Stomach (tissue), 4 donors: ENCODE results near the gene LTB4R.

ENCODE experiments used
- POLR2A ChIP-seq, 4 donors: fragments of 450-650 bp; IDR thresholded peaks; one replicate each; pipeline ENCODE4 v1.6.1; 2016; ENCODE audit warnings: antibody characterized with exemption in 4 of 4, control low read depth in 2 of 4, mild to moderate bottlenecking in 1 of 4, moderate library complexity in 1 of 4
- TF ChIP-seq, protein P1 (sequence below), 7 experiments: fragments of 450-650 bp in 4 of 7; fragments of 200-600 bp in 3 of 7; sonication (generic) in 3 of 7; IDR thresholded peaks; one replicate each; pipeline ENCODE4 v1.5.1; 2016 to 2019; ENCODE audit warnings: antibody characterized with exemption in 7 of 7, control low read depth in 2 of 7, mild to moderate bottlenecking in 1 of 7

DNA sequence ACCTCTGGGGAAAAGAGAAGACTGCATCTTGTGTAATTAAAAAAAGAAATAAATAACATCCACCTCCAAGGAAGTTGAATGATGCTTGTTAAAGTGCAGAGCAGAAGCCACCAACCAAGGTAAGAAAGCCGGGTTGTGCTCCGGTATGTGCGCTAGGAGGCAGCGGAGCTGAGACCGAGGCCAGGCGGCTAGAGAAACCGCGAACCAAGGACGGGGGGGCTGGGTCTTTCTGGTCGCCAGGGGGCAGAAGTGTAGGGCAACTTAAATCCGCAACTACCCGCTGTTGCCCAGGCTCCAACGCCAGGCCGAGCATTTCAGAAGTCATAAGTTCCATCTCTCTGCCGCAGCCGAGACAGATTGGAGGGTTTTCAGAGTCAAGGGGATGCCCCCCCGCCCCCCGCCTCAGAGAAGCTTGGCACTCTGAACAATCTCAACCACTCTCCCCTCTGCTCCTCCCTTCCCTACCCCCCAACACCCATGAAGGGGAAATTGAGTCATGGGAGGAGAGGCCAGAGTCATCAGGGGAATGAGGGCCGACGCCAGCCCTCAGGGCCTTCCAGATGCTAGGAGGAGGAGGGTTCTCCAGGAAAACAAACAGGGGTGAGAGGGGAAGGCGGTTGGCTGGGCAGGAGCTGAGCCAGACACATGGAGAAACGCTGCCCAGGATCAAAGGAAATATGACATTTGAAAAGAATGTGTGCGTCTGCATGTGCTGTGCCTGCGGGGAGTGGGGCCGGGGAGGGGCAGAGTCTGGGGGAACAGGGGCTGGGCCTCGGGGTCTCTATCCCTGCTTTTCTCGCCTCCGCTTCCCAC, 54.5 kb downstream of the LTB4R start:
- TF ChIP-seq POLR2A (IDR thresholded peaks at IDR 0.05), result no peak
- TF ChIP-seq, protein P1, sequence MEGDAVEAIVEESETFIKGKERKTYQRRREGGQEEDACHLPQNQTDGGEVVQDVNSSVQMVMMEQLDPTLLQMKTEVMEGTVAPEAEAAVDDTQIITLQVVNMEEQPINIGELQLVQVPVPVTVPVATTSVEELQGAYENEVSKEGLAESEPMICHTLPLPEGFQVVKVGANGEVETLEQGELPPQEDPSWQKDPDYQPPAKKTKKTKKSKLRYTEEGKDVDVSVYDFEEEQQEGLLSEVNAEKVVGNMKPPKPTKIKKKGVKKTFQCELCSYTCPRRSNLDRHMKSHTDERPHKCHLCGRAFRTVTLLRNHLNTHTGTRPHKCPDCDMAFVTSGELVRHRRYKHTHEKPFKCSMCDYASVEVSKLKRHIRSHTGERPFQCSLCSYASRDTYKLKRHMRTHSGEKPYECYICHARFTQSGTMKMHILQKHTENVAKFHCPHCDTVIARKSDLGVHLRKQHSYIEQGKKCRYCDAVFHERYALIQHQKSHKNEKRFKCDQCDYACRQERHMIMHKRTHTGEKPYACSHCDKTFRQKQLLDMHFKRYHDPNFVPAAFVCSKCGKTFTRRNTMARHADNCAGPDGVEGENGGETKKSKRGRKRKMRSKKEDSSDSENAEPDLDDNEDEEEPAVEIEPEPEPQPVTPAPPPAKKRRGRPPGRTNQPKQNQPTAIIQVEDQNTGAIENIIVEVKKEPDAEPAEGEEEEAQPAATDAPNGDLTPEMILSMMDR (IDR thresholded peaks at IDR 0.05), result peak in 5 of 7 experiments; percentile 71 to 98 (median 89)
